Activated naive CD8-positive, alpha-beta T cell (primary cell): Measurements from ENCODE around the gene AKR1C8.
"Not testable (repeated sequence)": the region's sequence is repeated elsewhere in the genome, so short reads cannot be mapped to it uniquely, and the experiment has no call there.

Experiments used
- H3K27ac Mint-ChIP-seq: one replicate; pipeline ENCODE4 v1.8.0; 2021; ENCODE audit warnings: mixed read lengths
- H3K27me3 Mint-ChIP-seq: one replicate; pipeline ENCODE4 v1.8.0; 2021; ENCODE audit warnings: mixed read lengths
- H3K36me3 Mint-ChIP-seq: one replicate; pipeline ENCODE4 v1.8.0; 2021; ENCODE audit warnings: mixed read lengths
- H3K4me1 Mint-ChIP-seq: one replicate; pipeline ENCODE4 v1.8.0; 2021; ENCODE audit warnings: low read depth, mixed read lengths
- H3K4me3 Mint-ChIP-seq: one replicate; pipeline ENCODE4 v1.8.0; 2021; ENCODE audit warnings: mild to moderate bottlenecking, mixed read lengths
- H3K9me3 Mint-ChIP-seq: one replicate; pipeline ENCODE4 v1.8.0; 2021; ENCODE audit warnings: low read depth, mixed read lengths

The AKR1C8 gene

GRCh38 chr10:5147255-5147980, 37.5 kb downstream of the AKR1C8 start:
- H3K27me3 Mint-ChIP-seq = no peaks in the 10 kb centered on the region
- H3K36me3 Mint-ChIP-seq = no peaks in the 10 kb centered on the region
- H3K4me3 Mint-ChIP-seq = no peak overlapping the region
- no peak overlapping the region for H3K27ac Mint-ChIP-seq
- H3K9me3 Mint-ChIP-seq = peaks cover 18% of the 10 kb centered on the region
- no peaks in the 10 kb centered on the region for H3K4me1 Mint-ChIP-seq

GRCh38 chr10:5146920-5147254, 38.1 kb downstream of the AKR1C8 start:
- H3K9me3 Mint-ChIP-seq = peaks cover 18% of the 10 kb centered on the region
- no peak overlapping the region for H3K27ac Mint-ChIP-seq
- H3K4me1 Mint-ChIP-seq = no peaks in the 10 kb centered on the region
- H3K36me3 Mint-ChIP-seq = no peaks in the 10 kb centered on the region
- no peak overlapping the region for H3K4me3 Mint-ChIP-seq
- no peaks in the 10 kb centered on the region for H3K27me3 Mint-ChIP-seq

- Mint-ChIP-seq H3K27ac (no peak overlapping the region), H3K9me3 (peaks cover 7% of the 10 kb centered on the region), H3K4me1 (no peaks in the 10 kb centered on the region), H3K36me3 (no peaks in the 10 kb centered on the region), H3K4me3 (no peak overlapping the region), H3K27me3 (peaks cover 1% of the 10 kb centered on the region)
These were observed 41.8 kb downstream of the AKR1C8 start for GRCh38 chr10:5143137-5143536.

GRCh38 chr10:5142199-5142598, 42.8 kb downstream of the AKR1C8 start:
- H3K4me1 Mint-ChIP-seq = no peaks in the 10 kb centered on the region
- peaks cover 7% of the 10 kb centered on the region for H3K9me3 Mint-ChIP-seq
- H3K27ac Mint-ChIP-seq = no peak overlapping the region
- H3K27me3 Mint-ChIP-seq = peaks cover 1% of the 10 kb centered on the region
- H3K4me3 Mint-ChIP-seq = no peak overlapping the region
- peaks cover 3% of the 10 kb centered on the region for H3K36me3 Mint-ChIP-seq

- not testable (repeated sequence) for H3K27ac Mint-ChIP-seq, H3K9me3 Mint-ChIP-seq, H3K36me3 Mint-ChIP-seq, H3K4me1 Mint-ChIP-seq, H3K27me3 Mint-ChIP-seq, H3K4me3 Mint-ChIP-seq
These were observed 47.3 kb downstream of the AKR1C8 start for GRCh38 chr10:5137699-5138098.

GRCh38 chr10:5136468-5137087, 48.4 kb downstream of the AKR1C8 start:
- peaks cover 5% of the 10 kb centered on the region for H3K36me3 Mint-ChIP-seq
- H3K4me1 Mint-ChIP-seq = no peaks in the 10 kb centered on the region
- H3K9me3 Mint-ChIP-seq = peaks cover 7% of the 10 kb centered on the region
- H3K27me3 Mint-ChIP-seq = peaks cover 1% of the 10 kb centered on the region
- no peak overlapping the region for H3K27ac Mint-ChIP-seq
- H3K4me3 Mint-ChIP-seq = no peak overlapping the region

GRCh38 chr10:5135581-5135980, 49.4 kb downstream of the AKR1C8 start:
- Mint-ChIP-seq H3K27ac (no peak overlapping the region), H3K9me3 (peaks cover 10% of the 10 kb centered on the region), H3K4me3 (no peak overlapping the region), H3K36me3 (peaks cover 5% of the 10 kb centered on the region), H3K4me1 (no peaks in the 10 kb centered on the region), H3K27me3 (peaks cover 1% of the 10 kb centered on the region)

- Mint-ChIP-seq H3K4me3 (no peak overlapping the region), H3K27ac (no peak overlapping the region), H3K9me3 (peaks cover 4% of the 10 kb centered on the region), H3K36me3 (peaks cover 5% of the 10 kb centered on the region), H3K27me3 (peaks cover 10% of the 10 kb centered on the region), H3K4me1 (no peaks in the 10 kb centered on the region)
These were observed 59.5 kb downstream of the AKR1C8 start for GRCh38 chr10:5125315-5126044.

GRCh38 chr10:5123886-5124285, 61.1 kb downstream of the AKR1C8 start:
- H3K4me1 Mint-ChIP-seq = no peaks in the 10 kb centered on the region
- peaks cover 7% of the 10 kb centered on the region for H3K27me3 Mint-ChIP-seq
- H3K36me3 Mint-ChIP-seq = peaks cover 5% of the 10 kb centered on the region
- no peak overlapping the region for H3K4me3 Mint-ChIP-seq
- H3K9me3 Mint-ChIP-seq = peaks cover 8% of the 10 kb centered on the region
- H3K27ac Mint-ChIP-seq = no peak overlapping the region

GRCh38 chr10:5119997-5120396, 65.0 kb downstream of the AKR1C8 start:
- H3K9me3 Mint-ChIP-seq, H3K27me3 Mint-ChIP-seq, H3K27ac Mint-ChIP-seq, H3K4me3 Mint-ChIP-seq, H3K36me3 Mint-ChIP-seq, H3K4me1 Mint-ChIP-seq: not testable (repeated sequence)

GRCh38 chr10:5117026-5117425, 67.9 kb downstream of the AKR1C8 start:
- H3K27me3 Mint-ChIP-seq = peaks cover 4% of the 10 kb centered on the region
- H3K27ac Mint-ChIP-seq = no peak overlapping the region
- H3K4me3 Mint-ChIP-seq = no peak overlapping the region
- H3K36me3 Mint-ChIP-seq = peaks cover 6% of the 10 kb centered on the region
- H3K4me1 Mint-ChIP-seq = no peaks in the 10 kb centered on the region
- H3K9me3 Mint-ChIP-seq = peaks cover 4% of the 10 kb centered on the region

GRCh38 chr10:5116621-5117020, 68.3 kb downstream of the AKR1C8 start:
- Mint-ChIP-seq H3K36me3 (peaks cover 6% of the 10 kb centered on the region), H3K27ac (no peak overlapping the region), H3K9me3 (peaks cover 4% of the 10 kb centered on the region), H3K4me1 (no peaks in the 10 kb centered on the region), H3K27me3 (peaks cover 4% of the 10 kb centered on the region), H3K4me3 (no peak overlapping the region)

GRCh38 chr10:5109861-5110260, 75.1 kb downstream of the AKR1C8 start:
- not testable (repeated sequence) for H3K27ac Mint-ChIP-seq, H3K9me3 Mint-ChIP-seq, H3K4me3 Mint-ChIP-seq, H3K27me3 Mint-ChIP-seq, H3K4me1 Mint-ChIP-seq, H3K36me3 Mint-ChIP-seq

- Mint-ChIP-seq H3K4me3 (no peak overlapping the region), H3K27me3 (no peaks in the 10 kb centered on the region), H3K4me1 (no peaks in the 10 kb centered on the region), H3K36me3 (no peaks in the 10 kb centered on the region), H3K9me3 (no peaks in the 10 kb centered on the region), H3K27ac (no peak overlapping the region)
These were observed 76.1 kb downstream of the AKR1C8 start for GRCh38 chr10:5108658-5109416.
